Thyroid gland (tissue), 4 donors: ENCODE data around the gene UBE2J1. TPM values are rescaled to one million over a fixed set of nuclear protein-coding genes. Genes with fewer than 3 reads are reported as not detected.

ENCODE experiments used
- DNase-seq, 2 donors: peaks; one replicate each; pipeline ENCODE4 v3.0.0-alpha.2; 2019
- H3K27ac ChIP-seq, 3 donors: fragments of 200-600 bp; sonication (generic); 1 replicate in 2 of 3; 2 replicates in 1 of 3; pipeline ENCODE4 v1.5.1; 2016 to 2019; ENCODE audit warnings: mild to moderate bottlenecking in 1 of 3, moderate library complexity in 1 of 3
- H3K27me3 ChIP-seq: fragments of 200-600 bp; sonication (generic); one replicate; pipeline ENCODE4 v1.5.1; 2019
- H3K36me3 ChIP-seq, 2 donors: fragments of 200-600 bp; sonication (generic); one replicate each; pipeline ENCODE4 v1.5.1; 2016 to 2019
- H3K4me1 ChIP-seq, 2 donors: fragments of 200-600 bp; sonication (generic); one replicate each; pipeline ENCODE4 v1.5.1; 2017 to 2019
- H3K4me3 ChIP-seq, 3 donors: fragments of 200-600 bp; sonication (generic); replicated peaks in 1 of 3; 1 replicate in 2 of 3; 2 replicates in 1 of 3; pipeline ENCODE4 v1.5.1; 2016; ENCODE audit warnings: mild to moderate bottlenecking in 1 of 3
- H3K9me3 ChIP-seq: fragments of 200-600 bp; sonication (generic); one replicate; pipeline ENCODE4 v1.5.1; 2017
- CTCF ChIP-seq, 6 experiments: fragments of 200-600 bp in 3 of 6; fragments of 450-650 bp in 3 of 6; sonication (generic) in 3 of 6; IDR thresholded peaks; one replicate each; pipeline ENCODE4 v1.5.1; 2016 to 2019; ENCODE audit warnings: antibody characterized with exemption in 6 of 6, mild to moderate bottlenecking in 2 of 6, inconsistent platforms in 1 of 6, moderate library complexity in 1 of 6
- POLR2A ChIP-seq, 2 donors: fragments of 450-650 bp; IDR thresholded peaks; one replicate each; pipeline ENCODE4 v1.6.1; 2017; ENCODE audit warnings: antibody characterized with exemption in 2 of 2, mild to moderate bottlenecking in 2 of 2, moderate library complexity in 1 of 2
- WGBS, 2 donors: methylation state at CpG; one replicate each; pipeline ENCODE4 v1.1.5; 2017; 5-methylcytosine and 5-hydroxymethylcytosine counted together
- intact Hi-C: fragments of 100-400 bp; cut with DNase I; formaldehyde crosslinking; loops from one replicate; pipeline ENCODE4 v1.15.1; 2023
- total RNA-seq, 4 donors: library from RNA; depleted of rRNA; stranded (reverse); fragments of >200 nt; gene quantifications; one replicate each; pipeline ENCODE4 v1.2.3, GENCODE V29; 2016

Gene UBE2J1
- total RNA-seq, 4 donors from 2014 or later = 49.8 to 63.1 (median 51.9) TPM

GRCh38 chr6:89278956-89279355, 73.6 kb downstream of the UBE2J1 start:
- WGBS, 2 donors = 94 to 96% methylated on average over 9 of the region's 9 CpGs

More at GRCh38 chr6:89278956-89279355, 73.6 kb downstream of the UBE2J1 start:
- Histone ChIP-seq H3K27me3 (no peaks in the 10 kb centered on the region), H3K4me3 (no peak overlapping the region), H3K9me3 (no peaks in the 10 kb centered on the region), H3K4me1 (no peaks in the 10 kb centered on the region), H3K27ac (no peak overlapping the region), H3K36me3 (no peaks in the 10 kb centered on the region)
- intact Hi-C loops = no loop called here
- no peak for DNase-seq
- TF ChIP-seq CTCF (IDR thresholded peaks at IDR 0.05) (no peak), POLR2A (IDR thresholded peaks at IDR 0.05) (no peak)

Other genes starting within 250 kb of the UBE2J1 start
- gene SRSF12, start 234.7 kb downstream of the UBE2J1 start, total RNA-seq = 1 to 10 TPM in 3 of 4 donors, under 1 TPM in 1; 0.88 to 3.3 (median 2.7) TPM
- gene PM20D2, start 206.7 kb downstream of the UBE2J1 start, total RNA-seq = 10 to 100 TPM; 21.5 to 33.3 (median 28.6) TPM
- not detected for gene GABRR1, start 135.4 kb downstream of the UBE2J1 start, total RNA-seq
- gene GABRR2, start 37.4 kb downstream of the UBE2J1 start, total RNA-seq = 1 to 10 TPM in 1 of 4 donors, under 1 TPM in 3; 0.42 to 2.1 (median 0.56) TPM
- gene RRAGD, start 59.6 kb upstream of the UBE2J1 start, total RNA-seq = 10 to 100 TPM; 49.8 to 73.0 (median 62.2) TPM
- gene ANKRD6, start 80.4 kb upstream of the UBE2J1 start, total RNA-seq = 10 to 100 TPM; 18.2 to 50.6 (median 20.6) TPM